SJCRH30 (cell line): ENCODE results near the gene CAMTA1. TPM values are rescaled to one million over a fixed set of nuclear protein-coding genes. Genes with fewer than 3 reads are reported as not detected.

Experiments
- DNase-seq, 2 experiments: peaks; one replicate each; pipeline ENCODE4 v3.0.0-alpha.2; 2015 to 2020
- H3K27ac ChIP-seq: fragments of 250-450 bp; sonication (Bioruptor Pico); 2 replicates; pipeline ENCODE4 v1.5.1; 2020; ENCODE audit warnings: mild to moderate bottlenecking, moderate library complexity
- H3K27me3 ChIP-seq: fragments of 250-450 bp; sonication (Bioruptor Pico); 2 replicates; pipeline ENCODE4 v1.5.1; 2020; ENCODE audit warnings: mild to moderate bottlenecking, moderate library complexity
- H3K36me3 ChIP-seq: fragments of 250-450 bp; sonication (Bioruptor Pico); 2 replicates; pipeline ENCODE4 v1.5.1; 2020; ENCODE audit warnings: mild to moderate bottlenecking, moderate library complexity
- H3K4me1 ChIP-seq: fragments of 250-450 bp; sonication (Bioruptor Pico); 2 replicates; pipeline ENCODE4 v1.5.1; 2020; ENCODE audit warnings: mild to moderate bottlenecking, moderate library complexity
- H3K4me3 ChIP-seq: fragments of 250-450 bp; sonication (Bioruptor Pico); 2 replicates; pipeline ENCODE4 v1.5.1; 2020; ENCODE audit warnings: mild to moderate bottlenecking, moderate library complexity
- H3K9me3 ChIP-seq: fragments of 250-450 bp; sonication (Bioruptor Pico); replicated peaks from 2 replicates; pipeline ENCODE4 v1.5.1; 2020; ENCODE audit warnings: mild to moderate bottlenecking, moderate library complexity
- total RNA-seq: library from RNA; depleted of rRNA; stranded (reverse); fragments of >200 nt; shearing (Covaris generic); gene quantifications from 2 replicates; pipeline ENCODE4 v1.2.3, GENCODE V29; 2014

CAMTA1 gene
- total RNA-seq, 1 experiment from 2014 or later = 153 TPM

DNA sequence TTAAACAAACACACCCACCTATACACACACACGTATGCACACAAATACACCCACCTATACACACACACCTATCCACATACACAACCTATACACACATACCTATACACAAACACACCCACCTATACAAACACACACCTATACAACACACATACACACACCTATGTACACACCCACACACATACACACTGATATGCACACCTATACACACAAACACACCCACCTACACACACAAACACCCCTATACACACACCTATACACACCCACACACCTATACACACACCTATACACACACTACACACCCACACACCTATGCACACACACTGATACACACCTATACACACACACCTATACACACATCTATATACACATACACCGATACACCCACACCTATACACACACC is 870.1 kb downstream of the CAMTA1 start:
- Histone ChIP-seq H3K9me3 (peaks cover 2% of the 10 kb centered on the region; the same call in 1 of the 2 replicates), H3K4me1 (no peaks in the 10 kb centered on the region), H3K27me3 (peaks cover 5% of the 10 kb centered on the region; the same call in 1 of the 2 replicates), H3K4me3 (no peak overlapping the region), H3K27ac (no peak overlapping the region), H3K36me3 (no peaks in the 10 kb centered on the region)
- no peak for DNase-seq

DNA sequence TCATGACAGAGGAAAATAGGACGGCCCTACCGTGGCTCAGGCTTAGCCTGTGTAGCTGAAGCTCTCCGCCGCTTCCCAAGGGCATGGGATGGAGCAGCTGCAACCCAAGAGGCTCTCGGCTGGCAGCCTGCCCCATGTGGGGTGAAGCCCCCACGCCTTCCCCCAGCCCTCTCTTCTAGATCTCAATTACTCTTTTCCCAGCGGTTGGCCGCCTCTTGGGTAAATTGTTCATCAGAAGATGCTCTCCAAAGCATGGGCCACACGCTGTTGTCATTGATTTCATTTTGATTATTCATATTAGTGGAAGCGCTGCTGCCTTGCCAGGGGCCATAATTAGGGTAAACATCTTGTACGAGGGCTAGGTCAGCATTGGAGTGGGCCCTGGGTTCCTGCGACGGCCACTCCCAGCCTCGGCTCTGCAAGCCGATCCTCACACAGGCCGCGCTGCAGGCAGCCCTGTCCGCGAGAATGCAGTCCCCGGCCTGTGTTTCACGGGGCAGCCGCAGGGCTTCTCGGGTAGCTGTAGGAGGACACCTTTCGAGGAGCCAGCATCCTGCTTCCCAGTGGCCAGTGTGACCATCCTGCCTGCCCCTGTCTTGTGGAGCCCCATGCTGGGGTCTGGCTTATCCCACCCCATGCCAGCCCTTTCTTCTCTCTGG is 871.4 kb downstream of the CAMTA1 start:
- peaks cover 2% of the 10 kb centered on the region; the same call in 1 of the 2 replicates for H3K9me3 ChIP-seq
- DNase-seq = no peak
- H3K36me3 ChIP-seq = no peaks in the 10 kb centered on the region
- H3K27ac ChIP-seq = no peak overlapping the region
- H3K27me3 ChIP-seq = peaks cover 17% of the 10 kb centered on the region
- no peak overlapping the region for H3K4me3 ChIP-seq
- no peaks in the 10 kb centered on the region for H3K4me1 ChIP-seq

DNA sequence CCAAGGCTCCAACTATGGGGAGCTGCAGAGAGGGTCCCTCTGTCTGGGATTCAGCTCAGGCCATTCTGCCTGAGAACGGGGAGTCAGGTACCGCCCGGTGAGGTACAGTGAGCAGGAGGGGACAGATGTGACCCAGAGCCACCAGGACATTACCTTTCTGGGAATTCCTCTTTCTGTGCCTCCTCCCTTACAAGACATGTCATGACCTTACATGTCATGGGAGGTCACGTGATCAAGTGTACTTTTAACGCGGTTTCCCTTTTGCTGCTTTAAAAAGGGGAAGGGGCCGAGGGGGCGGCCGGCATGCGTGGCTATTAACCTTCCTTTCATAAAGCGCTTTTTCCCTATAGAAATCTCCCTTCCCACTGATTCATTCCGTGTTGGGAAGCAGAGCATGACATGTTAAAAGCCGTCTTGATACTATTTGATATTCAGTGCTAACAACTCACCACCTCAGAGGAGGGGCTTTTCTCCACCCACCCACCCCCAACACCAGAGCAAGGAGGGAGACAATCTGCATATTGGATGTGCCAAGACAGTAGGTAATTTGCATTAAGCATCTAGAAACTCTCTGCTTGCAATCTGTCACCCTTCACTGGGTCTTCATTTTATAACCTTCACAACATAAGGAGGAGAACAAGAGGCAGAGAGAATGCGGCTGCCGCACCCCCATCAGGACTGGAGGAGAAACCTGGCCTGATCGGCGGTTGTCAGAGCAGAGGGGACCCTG is 872.2 kb downstream of the CAMTA1 start:
- Histone ChIP-seq H3K4me3 (no peak overlapping the region), H3K36me3 (no peaks in the 10 kb centered on the region), H3K27me3 (peaks cover 20% of the 10 kb centered on the region), H3K27ac (no peak overlapping the region), H3K4me1 (no peaks in the 10 kb centered on the region), H3K9me3 (peaks cover 2% of the 10 kb centered on the region; the same call in 1 of the 2 replicates)
- DNase-seq = no peak

DNA sequence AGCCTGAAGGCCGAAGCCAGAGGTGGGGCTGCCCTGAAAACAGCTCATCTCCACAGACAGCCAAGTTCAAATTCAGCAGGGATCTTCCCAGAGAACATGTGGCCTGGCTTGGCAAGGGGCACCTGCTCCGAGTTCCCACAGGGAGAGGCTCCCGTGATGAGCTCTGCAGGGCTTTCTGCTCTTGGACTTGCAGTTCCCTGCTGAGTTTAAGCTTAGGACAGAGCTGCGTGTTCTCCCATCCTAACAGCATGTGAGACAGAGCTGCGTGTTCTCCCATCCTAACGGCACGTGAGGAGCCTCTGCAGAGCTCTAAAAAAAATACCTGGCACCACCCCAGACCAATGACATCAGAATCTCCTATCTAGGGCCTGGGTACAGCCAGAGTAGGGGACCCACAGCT is 872.8 kb downstream of the CAMTA1 start:
- H3K27me3 ChIP-seq = peaks cover 20% of the 10 kb centered on the region
- H3K27ac ChIP-seq = no peak overlapping the region
- no peaks in the 10 kb centered on the region for H3K4me1 ChIP-seq
- no peaks in the 10 kb centered on the region for H3K36me3 ChIP-seq
- no peak for DNase-seq
- H3K4me3 ChIP-seq = no peak overlapping the region
- H3K9me3 ChIP-seq = peaks cover 2% of the 10 kb centered on the region; the same call in 1 of the 2 replicates

DNA sequence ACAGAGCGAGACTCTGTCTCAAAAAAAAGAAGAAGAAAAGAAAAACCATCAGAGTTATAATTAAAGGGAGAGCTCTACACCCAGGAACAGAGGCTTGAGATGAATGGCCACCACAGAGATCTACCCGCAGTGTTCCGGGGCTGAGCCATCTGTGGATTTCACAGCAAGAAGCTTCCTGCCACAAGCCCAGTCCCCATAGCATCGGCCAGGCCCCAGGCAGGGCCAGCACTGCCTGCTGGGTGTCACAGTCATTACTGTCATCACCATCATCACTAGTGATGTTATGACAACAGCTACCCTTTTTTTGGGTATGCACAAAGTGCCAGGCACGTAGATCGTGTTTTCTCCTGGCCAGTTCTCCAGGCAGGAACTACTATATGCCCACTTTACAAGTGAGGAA is 874.3 kb downstream of the CAMTA1 start:
- H3K9me3 ChIP-seq = peaks cover 2% of the 10 kb centered on the region; the same call in 1 of the 2 replicates

DNA sequence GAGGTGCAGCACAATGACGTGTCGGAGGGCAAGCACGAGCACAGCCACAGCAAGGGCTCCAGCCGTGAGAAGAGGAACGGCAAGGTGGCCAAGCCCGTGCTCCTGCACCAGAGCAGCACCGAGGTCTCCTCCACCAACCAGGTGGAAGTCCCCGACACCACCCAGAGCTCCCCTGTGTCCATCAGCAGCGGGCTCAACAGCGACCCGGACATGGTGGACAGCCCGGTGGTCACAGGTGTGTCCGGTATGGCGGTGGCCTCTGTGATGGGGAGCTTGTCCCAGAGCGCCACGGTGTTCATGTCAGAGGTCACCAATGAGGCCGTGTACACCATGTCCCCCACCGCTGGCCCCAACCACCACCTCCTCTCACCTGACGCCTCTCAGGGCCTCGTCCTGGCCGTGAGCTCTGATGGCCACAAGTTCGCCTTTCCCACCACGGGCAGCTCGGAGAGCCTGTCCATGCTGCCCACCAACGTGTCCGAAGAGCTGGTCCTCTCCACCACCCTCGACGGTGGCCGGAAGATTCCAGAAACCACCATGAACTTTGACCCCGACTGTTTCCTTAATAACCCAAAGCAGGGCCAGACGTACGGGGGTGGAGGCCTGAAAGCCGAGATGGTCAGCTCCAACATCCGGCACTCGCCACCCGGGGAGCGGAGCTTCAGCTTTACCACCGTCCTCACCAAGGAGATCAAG is 878.3 kb downstream of the CAMTA1 start:
- Histone ChIP-seq H3K4me3 (no peak overlapping the region), H3K4me1 (peaks cover 8% of the 10 kb centered on the region), H3K9me3 (no peaks in the 10 kb centered on the region), H3K27ac (no peak overlapping the region), H3K27me3 (peaks cover 20% of the 10 kb centered on the region), H3K36me3 (no peaks in the 10 kb centered on the region)
- no peak for DNase-seq

More for the DNA sequence above, 874.3 kb downstream of the CAMTA1 start:
- Histone ChIP-seq H3K27ac (no peak overlapping the region), H3K4me1 (no peaks in the 10 kb centered on the region), H3K27me3 (peaks cover 20% of the 10 kb centered on the region), H3K4me3 (no peak overlapping the region), H3K36me3 (no peaks in the 10 kb centered on the region)
- no peak for DNase-seq

DNA sequence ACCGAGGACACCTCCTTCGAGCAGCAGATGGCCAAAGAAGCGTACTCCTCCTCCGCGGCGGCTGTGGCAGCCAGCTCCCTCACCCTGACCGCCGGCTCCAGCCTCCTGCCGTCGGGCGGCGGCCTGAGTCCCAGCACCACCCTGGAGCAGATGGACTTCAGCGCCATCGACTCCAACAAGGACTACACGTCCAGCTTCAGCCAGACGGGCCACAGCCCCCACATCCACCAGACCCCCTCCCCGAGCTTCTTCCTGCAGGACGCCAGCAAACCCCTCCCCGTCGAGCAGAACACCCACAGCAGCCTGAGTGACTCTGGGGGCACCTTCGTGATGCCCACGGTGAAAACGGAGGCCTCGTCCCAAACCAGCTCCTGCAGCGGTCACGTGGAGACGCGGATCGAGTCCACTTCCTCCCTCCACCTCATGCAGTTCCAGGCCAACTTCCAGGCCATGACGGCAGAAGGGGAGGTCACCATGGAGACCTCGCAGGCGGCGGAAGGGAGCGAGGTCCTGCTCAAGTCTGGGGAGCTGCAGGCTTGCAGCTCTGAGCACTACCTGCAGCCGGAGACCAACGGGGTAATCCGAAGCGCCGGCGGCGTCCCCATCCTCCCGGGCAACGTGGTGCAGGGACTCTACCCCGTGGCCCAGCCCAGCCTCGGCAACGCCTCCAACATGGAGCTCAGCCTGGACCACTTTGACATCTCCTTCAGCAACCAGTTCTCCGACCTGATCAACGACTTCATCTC is 879.1 kb downstream of the CAMTA1 start:
- peaks cover 14% of the 10 kb centered on the region for H3K4me1 ChIP-seq
- DNase-seq = no peak
- H3K36me3 ChIP-seq = no peaks in the 10 kb centered on the region
- no peak overlapping the region for H3K4me3 ChIP-seq
- peaks cover 20% of the 10 kb centered on the region for H3K27me3 ChIP-seq
- no peaks in the 10 kb centered on the region for H3K9me3 ChIP-seq
- no peak overlapping the region for H3K27ac ChIP-seq

DNA sequence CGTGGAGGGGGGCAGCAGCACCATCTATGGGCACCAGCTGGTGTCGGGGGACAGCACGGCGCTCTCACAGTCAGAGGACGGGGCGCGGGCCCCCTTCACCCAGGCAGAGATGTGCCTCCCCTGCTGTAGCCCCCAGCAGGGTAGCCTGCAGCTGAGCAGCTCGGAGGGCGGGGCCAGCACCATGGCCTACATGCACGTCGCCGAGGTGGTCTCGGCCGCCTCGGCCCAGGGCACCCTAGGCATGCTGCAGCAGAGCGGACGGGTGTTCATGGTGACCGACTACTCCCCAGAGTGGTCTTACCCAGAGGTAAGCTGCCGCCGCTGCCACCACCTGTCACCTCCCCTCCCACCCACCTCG is 879.6 kb downstream of the CAMTA1 start:
- H3K4me3 ChIP-seq = no peak overlapping the region
- peaks cover 19% of the 10 kb centered on the region for H3K27me3 ChIP-seq
- no peaks in the 10 kb centered on the region for H3K36me3 ChIP-seq
- no peak for DNase-seq
- no peak overlapping the region for H3K27ac ChIP-seq
- H3K4me1 ChIP-seq = peaks cover 19% of the 10 kb centered on the region
- H3K9me3 ChIP-seq = no peaks in the 10 kb centered on the region

DNA sequence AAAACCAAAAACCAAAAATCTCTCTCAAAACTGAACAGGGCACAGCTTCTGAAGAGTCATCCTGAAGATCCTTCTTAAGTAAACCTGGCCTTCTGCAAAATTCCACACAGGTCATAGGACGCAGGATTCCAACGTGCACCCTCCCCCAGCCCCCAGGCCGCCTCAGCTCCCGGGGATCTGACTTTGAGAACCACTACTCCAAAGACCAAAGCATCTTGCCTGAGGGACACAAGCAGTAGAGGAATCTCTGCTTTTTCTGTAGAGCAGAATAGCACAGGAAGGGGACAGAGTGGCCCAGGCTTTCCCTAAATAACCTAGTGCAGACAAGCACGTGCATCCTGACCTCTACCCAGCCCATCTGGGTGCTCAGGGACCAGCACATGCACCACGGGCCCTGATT is 881.0 kb downstream of the CAMTA1 start:
- peaks cover 19% of the 10 kb centered on the region for H3K4me1 ChIP-seq

DNA sequence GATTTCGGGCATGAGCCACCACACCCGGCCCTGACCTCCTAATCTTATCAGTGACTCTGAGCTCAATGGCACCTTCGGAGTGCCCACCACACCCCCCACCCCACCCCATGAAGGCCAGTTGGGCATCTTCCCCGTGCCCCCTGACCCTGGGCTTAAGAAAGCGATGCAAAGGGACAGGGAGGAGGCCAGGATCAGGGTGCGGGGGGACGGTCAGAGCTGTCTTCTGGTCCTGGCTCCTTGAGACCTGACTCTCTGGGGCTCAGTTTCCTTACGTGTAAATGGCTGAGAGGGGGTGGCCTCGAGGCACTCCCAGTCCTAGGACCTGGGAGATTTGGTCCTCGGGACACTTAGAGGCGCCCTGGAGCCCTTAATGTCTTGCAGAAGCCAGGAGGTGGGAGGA is 881.9 kb downstream of the CAMTA1 start:
- Histone ChIP-seq H3K9me3 (no peaks in the 10 kb centered on the region), H3K4me1 (peaks cover 19% of the 10 kb centered on the region), H3K27ac (no peak overlapping the region), H3K36me3 (no peaks in the 10 kb centered on the region), H3K27me3 (peaks cover 12% of the 10 kb centered on the region), H3K4me3 (no peak overlapping the region)
- DNase-seq = no peak

More for the DNA sequence above, 881.0 kb downstream of the CAMTA1 start:
- Histone ChIP-seq H3K9me3 (no peaks in the 10 kb centered on the region), H3K4me3 (no peak overlapping the region), H3K27me3 (peaks cover 11% of the 10 kb centered on the region), H3K27ac (no peak overlapping the region), H3K36me3 (no peaks in the 10 kb centered on the region)
- no peak for DNase-seq

DNA sequence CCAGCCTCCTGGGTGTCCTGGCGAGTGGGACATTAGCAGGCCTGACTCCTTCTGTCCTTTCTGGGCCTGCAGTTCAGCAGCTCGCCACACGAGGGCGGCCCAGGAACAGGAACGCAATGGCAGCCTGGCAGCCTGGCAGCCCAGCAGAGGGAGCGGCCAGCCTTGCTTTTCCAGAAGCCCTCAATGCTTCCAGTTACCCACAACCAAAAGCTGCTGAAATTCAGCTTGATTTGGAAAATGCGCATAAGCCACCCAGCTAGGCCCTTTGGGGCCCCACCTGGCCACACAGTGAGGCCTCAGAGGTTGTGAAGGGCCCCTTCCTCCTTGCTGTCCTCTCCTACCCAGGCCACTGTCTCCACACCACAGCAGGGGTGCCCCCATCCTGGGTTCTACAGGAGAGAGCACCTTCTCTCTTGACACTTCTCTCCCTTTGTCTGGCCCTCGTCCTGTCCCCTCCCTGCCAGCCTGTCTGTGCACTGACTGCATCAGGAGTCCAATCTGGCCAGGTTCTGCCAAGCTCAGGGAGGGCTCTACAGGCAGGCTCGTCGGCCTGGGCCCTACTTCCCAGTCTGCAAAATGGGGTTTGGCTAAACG is 882.5 kb downstream of the CAMTA1 start:
- no peak overlapping the region for H3K4me3 ChIP-seq
- H3K27ac ChIP-seq = peak overlapping the region; percentile 1
- H3K4me1 ChIP-seq = peaks cover 19% of the 10 kb centered on the region
- DNase-seq = peak; percentile 83 to 94
- no peaks in the 10 kb centered on the region for H3K9me3 ChIP-seq
- H3K27me3 ChIP-seq = peaks cover 12% of the 10 kb centered on the region
- no peaks in the 10 kb centered on the region for H3K36me3 ChIP-seq

DNA sequence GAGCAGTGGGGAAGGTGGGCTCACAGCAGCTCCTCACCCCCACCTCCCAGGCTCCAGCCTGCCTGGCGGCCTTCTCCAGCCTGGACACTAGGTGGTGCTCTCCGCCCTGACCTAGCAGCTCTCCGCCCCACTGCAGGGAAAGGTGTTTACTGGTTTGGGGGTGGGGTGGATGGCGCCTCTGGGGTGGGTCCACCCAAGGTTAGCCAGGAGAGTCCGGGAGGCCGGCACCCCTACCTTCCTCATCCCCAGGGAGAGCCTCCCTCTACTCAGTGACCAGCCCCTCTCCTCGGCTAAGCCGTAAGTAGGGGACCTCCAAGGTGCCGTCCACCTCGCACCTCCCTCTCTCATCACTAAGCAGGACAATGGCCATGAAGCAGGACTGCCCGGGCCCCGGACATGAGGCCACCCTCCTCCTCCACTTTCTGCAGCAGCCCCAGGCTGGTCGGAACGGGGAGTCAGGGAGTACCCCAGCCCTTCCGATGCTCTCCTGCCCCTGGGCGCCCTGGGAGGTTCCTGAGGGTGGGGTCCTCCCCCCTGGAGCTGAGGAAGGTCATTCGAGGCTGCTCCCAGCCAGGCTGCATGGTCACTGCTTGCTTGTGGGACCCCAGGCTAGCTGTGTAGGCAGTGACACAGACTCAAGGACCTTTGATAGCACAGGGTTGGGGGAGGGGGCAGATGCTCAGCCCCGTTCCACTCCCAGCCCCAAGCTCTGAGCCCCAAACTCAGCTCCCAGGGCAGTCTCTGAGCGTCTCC is 884.5 kb downstream of the CAMTA1 start:
- H3K4me1 ChIP-seq = peaks cover 19% of the 10 kb centered on the region
- DNase-seq = peak; percentile 62 to 74
- peaks cover 26% of the 10 kb centered on the region for H3K27me3 ChIP-seq
- no peaks in the 10 kb centered on the region for H3K9me3 ChIP-seq
- H3K36me3 ChIP-seq = no peaks in the 10 kb centered on the region
- H3K4me3 ChIP-seq = no peak overlapping the region
- H3K27ac ChIP-seq = no peak overlapping the region

DNA sequence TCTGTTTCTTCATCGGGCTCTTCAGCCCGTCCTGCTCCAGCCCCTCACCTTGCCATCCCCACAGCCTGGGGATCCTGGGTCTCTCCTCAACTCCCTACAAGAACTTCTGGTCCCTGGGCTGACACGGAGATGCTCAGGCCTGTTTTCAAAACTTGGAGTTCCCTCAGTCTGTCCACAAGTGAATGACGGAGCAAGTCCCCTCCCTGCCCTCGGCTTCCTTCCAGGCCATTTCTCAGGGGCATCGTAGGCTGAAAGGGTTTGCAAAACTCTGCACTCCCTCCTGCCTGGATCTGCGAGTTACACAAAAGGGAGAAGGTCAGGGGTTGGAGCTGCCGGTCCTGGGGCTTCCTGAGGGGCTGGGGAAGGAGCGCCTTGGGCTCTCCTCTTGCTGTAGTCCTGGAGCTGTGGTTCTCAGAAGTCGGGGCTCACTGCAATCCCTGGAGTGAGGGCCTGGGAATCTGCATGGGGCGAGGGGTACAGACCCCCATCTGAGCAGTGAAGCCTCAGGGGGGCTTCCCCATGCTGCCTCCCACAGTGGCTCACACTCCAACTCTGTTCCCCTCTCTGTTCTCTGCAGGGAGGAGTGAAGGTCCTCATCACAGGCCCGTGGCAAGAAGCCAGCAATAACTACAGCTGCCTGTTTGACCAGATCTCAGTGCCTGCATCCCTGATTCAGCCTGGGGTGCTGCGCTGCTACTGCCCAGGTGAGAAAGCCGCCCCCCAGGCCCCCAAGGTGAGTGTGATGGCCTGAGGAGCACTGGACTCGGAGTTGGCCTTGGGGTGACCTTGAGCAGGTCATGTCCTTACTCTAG is 885.3 kb downstream of the CAMTA1 start:
- H3K27ac ChIP-seq = no peak overlapping the region
- H3K4me1 ChIP-seq = peaks cover 19% of the 10 kb centered on the region
- no peaks in the 10 kb centered on the region for H3K9me3 ChIP-seq

More for the DNA sequence above, 885.3 kb downstream of the CAMTA1 start:
- Histone ChIP-seq H3K36me3 (no peaks in the 10 kb centered on the region), H3K27me3 (peaks cover 33% of the 10 kb centered on the region), H3K4me3 (no peak overlapping the region)
- peak in 1 of 2 experiments; percentile 35 for DNase-seq
